Stimulated activated memory B cell treated with anti-CD40 and anti-IgM and Interleukin-4, amounts not matched to agents 10 μg/mL and 1 μg/mL and 100 μg/mL, for 72 hours (primary cell): ENCODE measurements around the gene ASTN2.

ENCODE experiments used
- ATAC-seq: fragments of 150-1000 bp; cut with Tn5 transposase; 2 replicates; pipeline ENCODE4 v1.10.0; 2021
- H3K27ac Mint-ChIP-seq: one replicate; pipeline ENCODE4 v1.8.0; 2022; ENCODE audit warnings: mild to moderate bottlenecking, mixed read lengths
- H3K27me3 Mint-ChIP-seq: one replicate; pipeline ENCODE4 v1.8.0; 2022; ENCODE audit warnings: mixed read lengths
- H3K36me3 Mint-ChIP-seq: one replicate; pipeline ENCODE4 v1.8.0; 2022; ENCODE audit warnings: mixed read lengths
- H3K4me1 Mint-ChIP-seq: one replicate; pipeline ENCODE4 v1.8.0; 2022; ENCODE audit warnings: mixed read lengths
- H3K4me3 Mint-ChIP-seq: one replicate; pipeline ENCODE4 v1.8.0; 2022; ENCODE audit warnings: mild to moderate bottlenecking, moderate library complexity, mixed read lengths
- H3K9me3 Mint-ChIP-seq: one replicate; pipeline ENCODE4 v1.8.0; 2022; ENCODE audit warnings: mixed read lengths

Gene ASTN2

DNA sequence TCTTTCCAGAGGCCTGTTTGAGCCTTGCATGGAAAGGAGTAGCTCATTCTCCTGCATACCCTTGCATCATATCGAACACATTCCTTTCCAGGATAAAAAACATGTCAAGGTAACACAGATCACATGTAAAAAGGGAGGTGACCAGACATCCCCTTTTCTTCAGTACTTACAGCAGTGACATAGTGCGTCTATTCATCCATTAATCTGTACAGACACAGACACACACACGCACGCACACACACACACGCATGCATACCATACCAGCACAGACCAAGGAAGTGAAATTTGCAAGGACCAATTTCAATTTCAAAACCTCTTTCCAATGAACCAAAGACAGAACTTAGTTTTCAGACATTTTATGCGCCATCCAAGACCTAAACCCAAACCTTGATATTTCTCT, 1005.2 kb downstream of the ASTN2 start:
- peaks cover 6% of the 10 kb centered on the region for H3K36me3 Mint-ChIP-seq
- no peak overlapping the region for H3K4me3 Mint-ChIP-seq
- H3K27ac Mint-ChIP-seq, result no peak overlapping the region
- H3K9me3 Mint-ChIP-seq, result no peaks in the 10 kb centered on the region
- ATAC-seq, result no peak
- no peaks in the 10 kb centered on the region for H3K4me1 Mint-ChIP-seq
- H3K27me3 Mint-ChIP-seq, result no peaks in the 10 kb centered on the region

DNA sequence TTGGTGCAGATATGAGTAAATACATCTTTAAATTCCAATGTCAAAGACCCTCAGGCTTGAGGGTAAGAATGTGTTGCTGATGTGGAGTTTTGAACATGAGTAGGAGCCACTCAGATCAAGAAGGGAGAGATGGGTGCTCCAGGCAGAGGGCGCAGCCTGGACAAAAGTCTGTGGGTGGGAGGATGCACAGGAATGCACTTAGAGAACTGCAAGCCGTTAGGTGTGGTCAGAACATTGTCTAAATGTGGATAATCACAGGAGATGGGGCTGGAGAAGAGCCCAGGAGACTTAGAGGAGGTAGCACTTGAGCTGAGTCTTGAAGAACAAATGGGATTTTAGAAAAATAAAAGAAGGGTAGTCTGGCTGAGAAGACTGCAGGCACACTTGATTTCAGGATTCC, 1005.7 kb downstream of the ASTN2 start:
- Mint-ChIP-seq H3K27ac (no peak overlapping the region), H3K4me3 (no peak overlapping the region), H3K36me3 (peaks cover 6% of the 10 kb centered on the region), H3K9me3 (no peaks in the 10 kb centered on the region), H3K27me3 (no peaks in the 10 kb centered on the region), H3K4me1 (no peaks in the 10 kb centered on the region)
- ATAC-seq, result no peak

DNA sequence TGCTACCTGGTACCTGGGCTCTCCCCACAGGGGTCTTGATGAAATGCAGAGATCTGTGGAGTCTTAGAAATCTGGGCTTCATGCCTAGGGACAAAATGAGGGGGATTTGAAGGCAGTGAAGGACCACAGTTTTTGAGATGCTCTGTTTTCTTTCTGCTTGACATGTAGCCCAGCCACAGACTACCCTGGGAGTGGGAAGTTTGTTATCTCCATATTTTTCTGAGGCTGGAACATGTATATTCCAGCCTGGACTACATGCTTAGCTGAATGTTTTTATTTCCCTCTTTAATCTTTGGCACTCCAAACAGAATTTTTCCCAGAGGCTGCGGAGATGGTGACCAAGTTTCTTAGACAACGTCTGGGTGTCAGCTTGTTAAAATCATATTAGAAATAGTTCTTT, 1008.4 kb downstream of the ASTN2 start:
- Mint-ChIP-seq H3K4me1 (no peaks in the 10 kb centered on the region), H3K27me3 (no peaks in the 10 kb centered on the region), H3K9me3 (no peaks in the 10 kb centered on the region), H3K27ac (no peak overlapping the region), H3K4me3 (no peak overlapping the region), H3K36me3 (peaks cover 6% of the 10 kb centered on the region)
- ATAC-seq, result no peak

DNA sequence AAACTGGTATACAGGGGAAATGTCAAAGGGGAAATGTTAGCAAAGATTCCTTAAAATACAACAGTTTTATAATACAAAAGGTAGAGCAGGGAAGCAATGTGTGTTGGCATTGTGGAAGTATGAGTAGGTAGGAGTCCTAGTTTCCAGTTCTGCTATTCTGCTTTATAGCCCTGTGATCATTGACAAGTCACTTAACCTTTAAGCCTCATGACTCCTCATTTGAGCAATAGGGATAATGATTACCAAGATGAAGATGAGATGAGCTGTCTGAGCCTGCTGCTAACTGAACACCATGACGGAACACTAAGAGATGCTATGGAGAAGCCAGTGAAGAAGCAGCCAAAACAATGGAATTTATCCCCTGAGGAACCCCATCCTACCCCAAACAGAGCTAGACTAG, 1009.5 kb downstream of the ASTN2 start:
- H3K9me3 Mint-ChIP-seq, result no peaks in the 10 kb centered on the region
- peak; percentile 71 for ATAC-seq
- H3K36me3 Mint-ChIP-seq, result peaks cover 6% of the 10 kb centered on the region
- no peak overlapping the region for H3K4me3 Mint-ChIP-seq
- no peak overlapping the region for H3K27ac Mint-ChIP-seq
- H3K4me1 Mint-ChIP-seq, result no peaks in the 10 kb centered on the region
- H3K27me3 Mint-ChIP-seq, result no peaks in the 10 kb centered on the region

DNA sequence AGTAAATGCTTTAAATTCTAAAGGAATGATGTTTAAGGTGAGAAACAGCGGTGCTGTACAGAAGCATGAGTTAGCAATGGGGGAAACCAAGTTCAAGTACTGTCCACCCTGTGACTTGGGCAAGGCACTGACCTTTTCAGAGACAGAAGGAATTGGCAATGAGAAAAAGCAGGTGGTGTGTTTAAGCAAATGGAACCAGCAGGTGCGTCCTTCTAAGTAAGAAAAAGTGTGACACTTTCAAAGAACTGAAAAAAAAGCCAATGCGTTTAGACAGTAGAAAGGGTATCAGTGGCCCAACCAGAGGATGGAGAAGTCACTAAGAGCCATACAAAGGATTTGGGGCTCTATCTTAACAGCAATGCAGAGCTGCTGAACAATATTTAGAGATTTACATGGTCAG, 1010.6 kb downstream of the ASTN2 start:
- no peaks in the 10 kb centered on the region for H3K9me3 Mint-ChIP-seq
- ATAC-seq, result no peak
- H3K36me3 Mint-ChIP-seq, result peaks cover 6% of the 10 kb centered on the region
- H3K4me3 Mint-ChIP-seq, result no peak overlapping the region
- H3K27ac Mint-ChIP-seq, result no peak overlapping the region
- no peaks in the 10 kb centered on the region for H3K4me1 Mint-ChIP-seq
- H3K27me3 Mint-ChIP-seq, result no peaks in the 10 kb centered on the region

DNA sequence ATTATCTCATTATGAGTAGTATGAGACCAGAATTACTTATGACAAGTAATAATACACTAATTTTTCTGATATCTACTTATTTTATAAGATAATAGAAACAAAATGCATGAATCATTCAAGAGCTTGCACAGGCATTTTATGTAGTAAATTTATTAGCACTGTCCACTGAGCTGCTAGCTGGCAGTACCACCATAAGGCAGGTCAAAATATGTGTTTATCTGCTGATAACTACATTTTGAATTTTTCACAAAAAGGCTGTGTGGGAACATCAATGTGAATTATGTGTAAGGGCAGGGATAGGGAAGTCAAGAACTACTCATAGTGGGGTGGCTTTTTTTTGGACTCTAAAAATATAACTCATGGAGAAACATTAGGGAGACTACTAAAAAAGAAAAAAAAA, 1011.7 kb downstream of the ASTN2 start:
- Mint-ChIP-seq H3K9me3 (no peaks in the 10 kb centered on the region), H3K27me3 (no peaks in the 10 kb centered on the region), H3K27ac (no peak overlapping the region), H3K36me3 (peaks cover 4% of the 10 kb centered on the region), H3K4me1 (no peaks in the 10 kb centered on the region), H3K4me3 (no peak overlapping the region)
- ATAC-seq, result no peak

DNA sequence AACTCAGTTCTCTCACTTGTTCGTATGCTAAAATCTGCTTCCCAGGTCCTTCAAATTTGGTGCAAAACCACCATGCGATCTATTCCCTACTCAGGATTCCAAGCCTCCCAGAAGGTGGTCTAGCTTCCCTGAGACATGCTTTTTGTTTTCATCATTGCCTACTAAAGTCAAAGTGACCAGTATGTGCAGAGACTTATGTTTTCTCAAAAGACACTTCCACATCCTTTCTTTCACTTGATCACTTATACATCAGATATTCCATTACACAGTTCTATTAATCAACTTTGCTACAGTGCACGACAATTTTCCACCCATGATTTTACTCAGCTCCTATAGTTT, 1019.2 kb downstream of the ASTN2 start:
- H3K4me3 Mint-ChIP-seq, result no peak overlapping the region
- H3K4me1 Mint-ChIP-seq, result peaks cover 7% of the 10 kb centered on the region
- H3K36me3 Mint-ChIP-seq, result no peaks in the 10 kb centered on the region

DNA sequence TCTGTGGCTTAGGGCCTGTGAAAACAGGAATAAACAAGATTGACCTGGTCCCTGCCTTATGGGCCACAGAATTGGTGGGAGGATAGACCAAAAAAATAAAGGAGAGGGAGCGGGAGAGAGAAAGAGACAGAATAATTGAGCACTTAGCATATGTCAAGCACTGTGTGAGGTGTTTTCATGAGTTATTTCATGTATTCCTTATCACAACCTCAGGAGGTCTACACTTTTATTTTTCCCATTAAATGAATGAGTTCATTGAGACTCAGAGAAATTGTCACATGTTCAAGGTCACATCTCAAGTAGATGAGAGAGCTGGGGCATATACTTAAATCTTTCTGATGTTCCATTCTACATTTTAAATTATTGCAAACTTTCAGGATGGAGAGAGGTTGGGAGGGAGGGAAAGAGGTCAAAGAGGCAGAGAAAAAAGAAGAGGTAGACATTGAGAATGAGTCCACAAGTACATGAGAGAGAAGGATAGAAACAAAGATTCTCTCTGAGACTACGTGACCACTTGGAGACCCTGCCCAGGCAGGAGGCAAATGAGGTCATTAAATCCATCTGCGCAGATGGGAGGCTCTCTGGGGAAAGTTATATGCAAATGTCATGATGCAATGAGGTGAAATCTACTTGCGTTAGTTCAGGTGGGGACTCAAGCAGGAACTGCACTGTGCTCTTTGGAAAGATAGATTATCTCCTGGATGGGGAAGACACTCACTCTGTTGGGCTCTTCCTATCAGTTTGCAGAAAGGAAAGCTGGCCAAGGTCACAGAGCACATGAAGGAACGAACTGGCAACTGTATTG, 1019.8 kb downstream of the ASTN2 start:
- Mint-ChIP-seq H3K4me3 (no peak overlapping the region), H3K27me3 (no peaks in the 10 kb centered on the region), H3K4me1 (peaks cover 10% of the 10 kb centered on the region), H3K27ac (no peak overlapping the region), H3K36me3 (no peaks in the 10 kb centered on the region), H3K9me3 (no peaks in the 10 kb centered on the region)
- ATAC-seq, result no peak

More for the DNA sequence above, 1019.2 kb downstream of the ASTN2 start:
- Mint-ChIP-seq H3K27ac (no peak overlapping the region), H3K27me3 (no peaks in the 10 kb centered on the region), H3K9me3 (no peaks in the 10 kb centered on the region)
- no peak for ATAC-seq

DNA sequence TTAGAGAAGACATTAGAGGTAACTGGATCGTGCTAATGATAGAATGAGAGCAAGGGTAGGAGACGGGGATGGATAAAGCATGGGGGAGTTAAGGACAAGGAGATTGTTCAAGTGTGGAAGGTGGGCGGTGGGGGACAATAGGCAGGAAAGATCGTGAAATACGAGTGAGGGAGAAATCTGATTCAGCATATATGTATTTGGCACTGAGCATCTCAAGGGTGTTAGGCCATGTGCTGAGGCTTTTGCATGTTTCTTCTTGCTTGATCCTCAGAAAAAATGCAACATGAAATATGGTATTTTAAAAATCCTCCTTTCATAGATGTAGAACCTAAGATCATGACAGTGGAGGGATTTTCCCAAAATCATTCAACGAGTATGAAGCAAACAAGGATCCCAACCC, 1020.8 kb downstream of the ASTN2 start:
- no peak for ATAC-seq
- Mint-ChIP-seq H3K27me3 (no peaks in the 10 kb centered on the region), H3K36me3 (no peaks in the 10 kb centered on the region), H3K4me1 (peaks cover 10% of the 10 kb centered on the region), H3K27ac (no peak overlapping the region), H3K9me3 (no peaks in the 10 kb centered on the region), H3K4me3 (no peak overlapping the region)

DNA sequence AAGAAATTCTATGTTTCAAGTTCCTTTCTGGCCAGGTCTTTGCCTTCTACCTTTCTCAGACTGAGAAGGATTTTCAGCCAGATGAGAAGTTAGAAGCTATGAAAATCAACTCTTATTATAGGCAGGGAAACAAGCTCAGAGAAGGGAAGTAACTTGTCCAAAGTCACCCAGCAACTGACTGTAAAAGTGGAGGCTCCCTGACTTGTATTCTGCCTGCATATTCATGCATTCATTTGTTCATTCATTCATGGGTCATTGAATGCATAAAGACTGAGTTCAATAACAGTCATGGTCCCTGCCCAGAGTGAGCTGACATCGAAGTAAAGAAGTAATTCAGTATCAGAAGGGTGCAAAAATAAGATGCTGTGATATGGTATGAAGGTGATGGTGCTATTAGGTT, 1021.7 kb downstream of the ASTN2 start:
- Mint-ChIP-seq H3K4me3 (no peak overlapping the region), H3K9me3 (no peaks in the 10 kb centered on the region), H3K27me3 (no peaks in the 10 kb centered on the region), H3K4me1 (peaks cover 10% of the 10 kb centered on the region), H3K36me3 (no peaks in the 10 kb centered on the region), H3K27ac (no peak overlapping the region)
- no peak for ATAC-seq

DNA sequence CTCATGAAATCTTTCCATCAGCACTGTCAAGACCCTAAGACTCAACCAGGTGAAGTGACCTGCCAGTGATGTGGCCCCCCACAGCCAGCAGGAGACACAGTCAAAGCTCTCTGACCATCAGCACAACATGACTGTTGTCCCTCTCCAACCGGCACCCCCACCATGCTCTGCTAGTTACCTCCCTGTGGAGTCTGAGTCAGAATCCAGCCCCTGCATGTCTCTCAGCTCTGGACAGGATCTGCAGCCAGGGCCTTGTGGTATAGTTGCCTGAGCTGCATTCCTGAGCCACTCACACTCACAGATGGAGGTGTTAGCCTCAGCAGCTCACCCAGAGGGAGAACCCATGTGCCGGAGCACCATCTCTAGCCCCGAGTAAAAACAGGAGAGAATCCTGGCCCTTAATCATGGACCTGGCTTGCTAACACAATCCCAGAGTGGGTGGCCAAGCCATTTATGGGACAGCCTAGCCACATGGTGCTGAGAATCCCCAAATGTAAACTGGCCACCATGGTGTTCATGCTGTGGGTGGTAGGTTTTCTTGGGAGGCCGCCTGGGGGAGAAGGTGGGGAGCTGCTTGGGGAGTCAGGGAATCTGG, 1023.5 kb downstream of the ASTN2 start:
- Mint-ChIP-seq H3K36me3 (no peaks in the 10 kb centered on the region), H3K4me1 (peaks cover 10% of the 10 kb centered on the region), H3K9me3 (no peaks in the 10 kb centered on the region), H3K27ac (no peak overlapping the region), H3K4me3 (no peak overlapping the region), H3K27me3 (no peaks in the 10 kb centered on the region)
- no peak for ATAC-seq

DNA sequence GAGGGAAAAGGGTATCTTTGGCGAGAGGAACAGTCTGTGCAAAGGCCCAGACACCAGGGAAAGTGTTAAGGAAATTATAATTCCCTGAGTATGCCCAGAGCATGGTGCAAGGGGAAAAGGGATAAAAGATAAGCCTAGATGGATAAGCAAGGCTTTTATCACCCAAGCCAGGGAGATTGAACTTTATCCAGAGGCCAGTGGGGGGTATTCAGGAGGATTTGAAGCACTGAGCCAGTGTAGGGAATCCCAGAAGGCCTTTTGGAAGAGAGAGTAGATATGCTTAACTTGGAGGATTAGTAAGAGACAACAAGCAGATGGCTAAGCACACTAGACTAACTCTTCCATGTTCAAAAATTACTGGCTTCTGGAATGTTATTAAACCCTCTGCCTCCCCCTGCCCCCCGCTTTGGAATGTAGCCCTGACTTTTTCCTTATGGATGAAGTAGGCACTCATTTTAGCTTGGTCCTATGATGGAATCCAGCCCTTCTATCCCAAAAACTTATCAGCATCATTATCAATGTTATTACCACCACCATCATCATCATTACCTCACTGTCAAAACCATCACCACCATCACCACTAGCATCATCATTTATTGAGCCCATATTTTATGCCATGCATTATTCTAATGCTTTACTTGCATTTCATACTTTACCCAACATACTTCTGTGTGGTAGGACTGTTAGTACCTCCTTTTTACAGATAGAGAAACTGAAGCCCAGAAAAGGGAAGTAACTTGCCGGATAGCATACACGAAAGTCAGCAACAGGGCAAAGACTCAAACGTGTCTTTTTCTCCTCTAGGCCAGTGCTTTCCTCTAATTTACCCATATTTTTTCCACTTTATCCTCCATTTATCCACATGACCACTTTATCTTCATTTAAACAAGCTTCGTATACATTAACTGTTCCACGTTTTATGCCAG, 1024.3 kb downstream of the ASTN2 start:
- no peak overlapping the region for H3K4me3 Mint-ChIP-seq
- no peak overlapping the region for H3K27ac Mint-ChIP-seq
- peaks cover 10% of the 10 kb centered on the region for H3K4me1 Mint-ChIP-seq
- peak; percentile 69 for ATAC-seq
- no peaks in the 10 kb centered on the region for H3K27me3 Mint-ChIP-seq
- H3K9me3 Mint-ChIP-seq, result no peaks in the 10 kb centered on the region
- no peaks in the 10 kb centered on the region for H3K36me3 Mint-ChIP-seq

DNA sequence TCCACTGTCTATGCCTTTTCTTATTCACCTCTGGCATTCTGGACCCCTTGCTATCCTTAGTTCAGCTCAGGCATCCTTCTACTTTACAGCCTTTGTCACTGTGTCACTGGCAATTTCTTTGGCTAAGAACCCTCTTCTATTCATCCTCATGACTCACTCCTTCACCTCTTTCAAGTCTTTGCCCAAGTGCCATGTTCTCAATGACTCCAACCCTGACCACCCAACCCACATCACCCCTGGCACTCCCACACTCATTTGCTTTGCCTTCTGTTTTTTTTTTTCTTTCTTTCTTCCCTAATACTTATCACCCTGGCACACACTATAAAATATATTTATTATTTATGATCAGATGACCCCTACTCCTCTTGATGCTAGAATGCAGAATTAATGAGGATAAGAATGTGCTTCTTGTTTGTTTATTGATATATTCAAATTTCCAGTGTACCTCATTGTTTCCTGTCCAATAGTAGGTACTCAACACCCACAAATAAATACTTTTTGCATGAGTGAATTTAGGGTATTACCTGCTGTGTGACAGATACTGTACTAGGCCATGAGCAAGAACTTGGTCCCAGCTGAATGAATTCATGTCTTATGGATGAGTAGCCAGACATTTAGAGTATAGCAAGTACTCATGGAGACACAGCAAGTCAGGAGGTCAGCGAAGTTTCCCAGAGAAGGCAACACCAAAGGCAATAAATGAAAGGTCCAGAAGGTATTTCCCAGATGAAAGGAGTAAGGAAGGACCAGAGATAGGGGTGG, 1025.1 kb downstream of the ASTN2 start:
- no peak overlapping the region for H3K4me3 Mint-ChIP-seq
- H3K27ac Mint-ChIP-seq, result no peak overlapping the region
- H3K9me3 Mint-ChIP-seq, result no peaks in the 10 kb centered on the region
- peaks cover 10% of the 10 kb centered on the region for H3K4me1 Mint-ChIP-seq
- ATAC-seq, result no peak
- no peaks in the 10 kb centered on the region for H3K36me3 Mint-ChIP-seq
- no peaks in the 10 kb centered on the region for H3K27me3 Mint-ChIP-seq

DNA sequence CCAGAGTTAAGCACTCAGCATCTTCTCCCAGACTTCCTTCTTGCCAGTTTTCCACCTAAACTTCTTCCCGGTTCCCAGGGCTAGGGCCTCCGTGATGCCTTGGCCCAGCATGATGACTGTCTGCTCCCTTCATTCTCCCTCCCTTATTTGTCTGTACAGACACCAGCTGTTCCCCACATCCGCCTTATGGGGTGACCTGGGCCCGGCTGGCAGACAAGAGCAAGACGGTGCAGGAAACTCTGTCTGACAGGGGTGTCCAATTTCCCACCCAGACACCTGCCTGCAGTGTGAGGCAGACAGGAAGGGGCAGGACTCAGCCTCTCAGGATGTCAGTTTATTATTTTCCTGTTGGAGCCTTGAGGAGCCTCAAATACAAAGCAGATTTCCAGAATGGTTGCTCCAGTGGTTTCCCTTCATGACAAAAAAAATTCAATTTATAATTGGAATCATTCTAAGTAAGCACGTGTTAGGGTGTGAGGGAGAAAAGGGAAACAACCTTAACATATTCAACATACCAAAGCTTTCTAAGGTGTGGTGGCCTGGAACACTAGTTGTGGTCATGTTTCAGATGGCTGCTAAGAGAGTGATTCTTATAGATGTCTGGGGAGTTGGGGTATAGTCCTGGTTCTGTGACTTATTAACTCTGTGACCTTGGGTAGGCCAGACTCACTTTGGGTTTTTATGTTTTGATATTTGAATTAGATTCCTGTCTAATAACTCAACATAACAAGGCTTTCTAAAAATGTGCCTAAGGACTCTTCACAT, 1026.7 kb downstream of the ASTN2 start:
- no peaks in the 10 kb centered on the region for H3K27me3 Mint-ChIP-seq
- no peaks in the 10 kb centered on the region for H3K9me3 Mint-ChIP-seq
- ATAC-seq, result peak; percentile 12
- H3K4me3 Mint-ChIP-seq, result no peak overlapping the region
- H3K4me1 Mint-ChIP-seq, result peaks cover 10% of the 10 kb centered on the region
- no peak overlapping the region for H3K27ac Mint-ChIP-seq
- H3K36me3 Mint-ChIP-seq, result no peaks in the 10 kb centered on the region
